Hepatocyte (in vitro differentiated cells): ENCODE results near the gene IKZF2. TPM values are rescaled to one million over a fixed set of nuclear protein-coding genes. Genes with fewer than 3 reads are reported as not detected.

Source experiments
- DNase-seq: peaks from one replicate; pipeline ENCODE4 v3.0.0-alpha.2; 2016; ENCODE audit warnings: low spot score
- H2AFZ ChIP-seq: fragments of 200-600 bp; sonication (generic); 2 replicates; pipeline ENCODE4 v1.6.0; 2016; ENCODE audit warnings: antibody characterized with exemption, mild to moderate bottlenecking
- H3K27ac ChIP-seq: fragments of 200-600 bp; sonication (generic); 2 replicates; pipeline ENCODE4 v1.5.1; 2016; ENCODE audit warnings: mild to moderate bottlenecking
- H3K27me3 ChIP-seq: fragments of 200-600 bp; sonication (generic); 2 replicates; pipeline ENCODE4 v1.6.1; 2016
- H3K36me3 ChIP-seq: fragments of 200-600 bp; sonication (generic); replicated peaks from 2 replicates; pipeline ENCODE4 v1.5.1; 2016; ENCODE audit warnings: low read depth; ENCODE audit not compliant: insufficient read depth
- H3K4me1 ChIP-seq: fragments of 200-600 bp; sonication (generic); 2 replicates; pipeline ENCODE4 v1.5.1; 2016; ENCODE audit warnings: mild to moderate bottlenecking, moderate library complexity; ENCODE audit not compliant: insufficient read depth
- H3K4me2 ChIP-seq: fragments of 200-600 bp; sonication (generic); 2 replicates; pipeline ENCODE4 v1.6.0; 2016
- H3K4me3 ChIP-seq: fragments of 200-600 bp; sonication (generic); 2 replicates; pipeline ENCODE4 v1.5.1; 2016; ENCODE audit warnings: mild to moderate bottlenecking
- H3K79me2 ChIP-seq: fragments of 200-600 bp; sonication (generic); 2 replicates; pipeline ENCODE4 v1.6.0; 2017; ENCODE audit warnings: mild to moderate bottlenecking
- H3K9me2 ChIP-seq: fragments of 200-600 bp; sonication (generic); replicated peaks from 2 replicates; pipeline ENCODE4 v1.6.0; 2017; ENCODE audit warnings: mild to moderate bottlenecking; ENCODE audit not compliant: insufficient read depth
- H3K9me3 ChIP-seq: fragments of 200-600 bp; sonication (generic); 2 replicates; pipeline ENCODE4 v1.5.1; 2016; ENCODE audit warnings: low read depth, mild to moderate bottlenecking
- H4K20me1 ChIP-seq: fragments of 200-600 bp; sonication (generic); 2 replicates; pipeline ENCODE4 v1.6.0; 2016; ENCODE audit warnings: mild to moderate bottlenecking; ENCODE audit not compliant: insufficient read depth, poor library complexity, severe bottlenecking
- EZH2 ChIP-seq: fragments of 200-600 bp; sonication (generic); IDR thresholded peaks from 2 replicates; pipeline ENCODE4 v1.6.1; 2016; ENCODE audit warnings: antibody characterized with exemption, mild to moderate bottlenecking, borderline replicate concordance
- EZH2phosphoT487 ChIP-seq: fragments of 200-600 bp; sonication (generic); IDR thresholded peaks from one replicate; pipeline ENCODE4 v1.6.1; 2018; ENCODE audit warnings: antibody characterized with exemption, mild to moderate bottlenecking, low read depth, moderate library complexity; ENCODE audit not compliant: unreplicated experiment, severe bottlenecking
- WGBS: methylation state at CpG from one replicate; pipeline ENCODE4 v1.1.6; 2016; ENCODE audit warnings: low lambda C conversion rate; ENCODE audit errors: missing lambda C conversion rate; 5-methylcytosine and 5-hydroxymethylcytosine counted together
- polyA plus RNA-seq: library from polyadenylated mRNA; unstranded; fragments of >200 nt; fragmentation: Nextera tagmentation; extraction: Ambion mirVana; gene quantifications from 2 replicates; pipeline ENCODE4 v1.2.1, GENCODE V29; 2016
- total RNA-seq: library from RNA; depleted of rRNA; stranded (reverse); fragments of >200 nt; gene quantifications from 2 replicates; pipeline ENCODE4 v1.2.3, GENCODE V29; 2014
- TF ChIP-seq, protein P1 (sequence below): fragments of 200-600 bp; sonication (generic); IDR thresholded peaks from 2 replicates; pipeline ENCODE4 v1.5.1; 2016; ENCODE audit warnings: antibody characterized with exemption, mild to moderate bottlenecking; ENCODE audit not compliant: poor library complexity

Gene IKZF2
- total and polyA plus RNA-seq, 2 experiments from 2014 or later: 1.4 to 13.1 TPM

DNA sequence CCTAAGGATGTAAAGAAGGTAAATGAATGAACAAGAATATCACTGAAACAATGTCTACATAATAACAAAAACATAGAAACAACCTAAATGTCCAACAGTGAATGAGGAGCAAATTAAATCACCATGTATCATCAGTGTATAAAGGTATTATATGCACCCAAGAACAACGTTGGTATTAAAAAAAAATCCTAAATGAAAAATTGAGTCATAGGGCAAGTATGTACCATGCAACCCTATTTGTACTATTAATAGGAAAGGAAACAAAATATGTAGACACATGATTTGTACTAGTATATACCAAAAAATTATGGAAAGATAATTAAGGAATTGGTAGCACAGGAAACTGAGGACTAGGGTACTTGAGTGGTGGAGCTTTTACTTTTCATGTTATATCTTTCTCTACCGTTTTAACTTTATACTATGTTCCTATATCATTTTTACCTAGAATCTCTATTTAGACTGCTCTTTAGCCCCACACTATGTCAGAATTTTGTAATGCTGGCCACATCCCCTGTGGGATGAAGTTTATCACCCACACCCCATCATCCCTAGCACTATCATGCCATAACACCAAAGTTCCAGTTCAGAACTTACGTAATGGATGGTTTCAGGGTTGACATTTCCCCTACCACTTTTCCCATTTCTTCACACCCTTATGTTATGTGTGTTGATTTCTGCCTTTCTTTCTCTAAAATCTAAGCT is 25.6 kb downstream of the IKZF2 start:
- Histone ChIP-seq H3K79me2 (peaks cover 10% of the 10 kb centered on the region), H3K9me3 (no peaks in the 10 kb centered on the region), H2AFZ (no peak overlapping the region), H3K36me3 (no peaks in the 10 kb centered on the region), H3K4me2 (no peak overlapping the region), H3K9me2 (no peaks in the 10 kb centered on the region), H3K27me3 (no peaks in the 10 kb centered on the region), H4K20me1 (no peaks in the 10 kb centered on the region), H3K4me1 (no peaks in the 10 kb centered on the region), H3K27ac (no peak overlapping the region), H3K4me3 (no peak overlapping the region)
- 90% methylated on average over 3 of the region's 3 CpGs for WGBS
- DNase-seq: no peak
- TF ChIP-seq EZH2 (no peak), EZH2phosphoT487 (no peak)

DNA sequence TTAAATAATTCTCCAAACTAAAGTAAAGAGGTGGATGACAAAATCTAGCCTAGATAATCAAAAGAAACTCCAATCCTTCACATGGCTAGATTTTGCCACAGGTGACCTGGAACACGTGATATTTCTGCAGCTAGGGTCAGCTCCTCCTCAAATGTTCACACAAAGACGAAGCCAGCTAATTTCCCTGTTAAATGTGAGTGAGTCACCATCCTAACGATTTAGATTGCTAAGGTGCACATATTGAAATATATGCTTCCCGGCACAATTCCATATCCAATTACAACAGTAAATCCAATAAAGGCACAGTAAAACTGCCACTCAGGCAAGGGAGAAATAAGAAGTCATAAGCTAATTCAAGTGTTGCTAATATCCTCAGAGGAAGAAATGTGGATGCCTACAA is 28.7 kb downstream of the IKZF2 start:
- no peak for DNase-seq
- Histone ChIP-seq H2AFZ (no peak overlapping the region), H3K4me1 (no peaks in the 10 kb centered on the region), H3K36me3 (no peaks in the 10 kb centered on the region), H4K20me1 (no peaks in the 10 kb centered on the region), H3K4me2 (no peak overlapping the region), H3K9me2 (no peaks in the 10 kb centered on the region), H3K9me3 (no peaks in the 10 kb centered on the region), H3K79me2 (peaks cover 10% of the 10 kb centered on the region), H3K4me3 (no peak overlapping the region), H3K27ac (no peak overlapping the region), H3K27me3 (no peaks in the 10 kb centered on the region)
- no peak for TF ChIP-seq EZH2
- TF ChIP-seq, protein P1, sequence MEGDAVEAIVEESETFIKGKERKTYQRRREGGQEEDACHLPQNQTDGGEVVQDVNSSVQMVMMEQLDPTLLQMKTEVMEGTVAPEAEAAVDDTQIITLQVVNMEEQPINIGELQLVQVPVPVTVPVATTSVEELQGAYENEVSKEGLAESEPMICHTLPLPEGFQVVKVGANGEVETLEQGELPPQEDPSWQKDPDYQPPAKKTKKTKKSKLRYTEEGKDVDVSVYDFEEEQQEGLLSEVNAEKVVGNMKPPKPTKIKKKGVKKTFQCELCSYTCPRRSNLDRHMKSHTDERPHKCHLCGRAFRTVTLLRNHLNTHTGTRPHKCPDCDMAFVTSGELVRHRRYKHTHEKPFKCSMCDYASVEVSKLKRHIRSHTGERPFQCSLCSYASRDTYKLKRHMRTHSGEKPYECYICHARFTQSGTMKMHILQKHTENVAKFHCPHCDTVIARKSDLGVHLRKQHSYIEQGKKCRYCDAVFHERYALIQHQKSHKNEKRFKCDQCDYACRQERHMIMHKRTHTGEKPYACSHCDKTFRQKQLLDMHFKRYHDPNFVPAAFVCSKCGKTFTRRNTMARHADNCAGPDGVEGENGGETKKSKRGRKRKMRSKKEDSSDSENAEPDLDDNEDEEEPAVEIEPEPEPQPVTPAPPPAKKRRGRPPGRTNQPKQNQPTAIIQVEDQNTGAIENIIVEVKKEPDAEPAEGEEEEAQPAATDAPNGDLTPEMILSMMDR: no peak
- no peak for TF ChIP-seq EZH2phosphoT487
- WGBS: 77% methylated on average over 4 of the region's 4 CpGs

DNA sequence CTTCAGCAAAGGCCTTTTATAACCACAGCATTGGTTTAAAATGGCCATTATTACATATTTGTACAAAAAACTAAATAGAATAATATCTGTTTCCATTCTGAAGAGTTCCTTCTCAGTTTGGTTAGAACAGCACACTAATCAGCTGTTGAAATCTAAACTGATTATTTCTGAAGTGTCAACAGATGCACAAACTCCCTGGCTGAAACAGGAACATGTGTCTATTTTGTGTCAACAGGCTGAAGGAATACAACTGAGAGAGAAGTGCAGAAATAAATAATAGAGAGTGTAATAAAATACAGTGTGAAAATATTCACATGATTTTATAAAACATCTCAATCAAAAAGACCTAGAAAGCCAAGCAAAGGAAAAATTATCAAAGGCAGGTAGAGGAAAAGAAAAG is 29.7 kb downstream of the IKZF2 start:
- H2AFZ ChIP-seq: no peak overlapping the region
- no peak overlapping the region for H3K4me3 ChIP-seq
- no peaks in the 10 kb centered on the region for H3K9me3 ChIP-seq
- H3K79me2 ChIP-seq: peaks cover 4% of the 10 kb centered on the region
- H3K27me3 ChIP-seq: no peaks in the 10 kb centered on the region
- H3K4me1 ChIP-seq: no peaks in the 10 kb centered on the region
- H3K9me2 ChIP-seq: no peaks in the 10 kb centered on the region
- TF ChIP-seq, protein P1: no peak
- TF ChIP-seq EZH2phosphoT487 (no peak), EZH2 (no peak)
- no peak overlapping the region for H3K4me2 ChIP-seq
- no peaks in the 10 kb centered on the region for H3K36me3 ChIP-seq
- DNase-seq: no peak
- no peak overlapping the region for H3K27ac ChIP-seq
- H4K20me1 ChIP-seq: no peaks in the 10 kb centered on the region

DNA sequence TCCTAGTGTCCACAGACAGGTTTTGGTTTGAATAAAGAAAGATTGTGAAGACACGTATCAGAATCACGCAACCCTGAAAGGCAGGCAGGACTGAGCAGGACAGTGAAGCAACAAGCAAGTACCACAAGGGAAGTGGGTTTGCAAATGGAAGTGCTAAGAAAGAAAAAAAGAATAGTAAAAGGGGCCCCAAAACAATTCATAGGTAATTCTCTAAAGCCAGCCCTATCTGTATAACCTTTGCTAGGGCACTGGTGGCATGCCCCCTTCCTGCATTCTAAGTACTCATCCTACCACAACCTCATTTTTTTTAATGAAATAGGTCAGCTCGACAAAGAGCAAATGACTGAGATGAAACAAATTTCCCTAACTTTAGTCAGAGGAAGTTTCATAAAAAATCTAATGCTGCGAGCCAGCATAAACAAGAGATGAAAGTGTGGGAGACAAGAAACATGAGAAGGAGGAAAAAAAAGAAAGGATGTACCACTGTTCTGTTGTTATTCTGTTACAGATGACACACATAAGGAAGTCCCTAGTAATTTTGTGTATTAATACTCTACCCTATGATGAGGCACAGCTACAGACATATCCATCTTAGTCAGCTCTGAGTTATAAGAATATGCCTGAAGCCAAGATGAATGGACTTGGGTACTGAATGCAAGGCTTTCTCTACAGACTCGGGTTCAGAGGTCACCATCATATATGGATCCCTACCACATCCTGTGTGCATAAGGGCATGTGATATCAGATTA is 32.2 kb downstream of the IKZF2 start:
- H3K9me3 ChIP-seq: no peaks in the 10 kb centered on the region

More for the DNA sequence above, 32.2 kb downstream of the IKZF2 start:
- Histone ChIP-seq H3K36me3 (no peaks in the 10 kb centered on the region), H3K4me2 (no peak overlapping the region), H2AFZ (no peak overlapping the region), H3K27ac (no peak overlapping the region), H3K4me1 (no peaks in the 10 kb centered on the region), H3K9me2 (no peaks in the 10 kb centered on the region), H3K79me2 (no peaks in the 10 kb centered on the region), H3K4me3 (no peak overlapping the region), H3K27me3 (no peaks in the 10 kb centered on the region), H4K20me1 (no peaks in the 10 kb centered on the region)
- TF ChIP-seq EZH2 (no peak), EZH2phosphoT487 (no peak)
- TF ChIP-seq, protein P1: no peak
- DNase-seq: no peak
- 77% methylated on average over 5 of the region's 5 CpGs for whole genome bisulfite sequencing
